ENCODE data around the gene FMN2.

DNA sequence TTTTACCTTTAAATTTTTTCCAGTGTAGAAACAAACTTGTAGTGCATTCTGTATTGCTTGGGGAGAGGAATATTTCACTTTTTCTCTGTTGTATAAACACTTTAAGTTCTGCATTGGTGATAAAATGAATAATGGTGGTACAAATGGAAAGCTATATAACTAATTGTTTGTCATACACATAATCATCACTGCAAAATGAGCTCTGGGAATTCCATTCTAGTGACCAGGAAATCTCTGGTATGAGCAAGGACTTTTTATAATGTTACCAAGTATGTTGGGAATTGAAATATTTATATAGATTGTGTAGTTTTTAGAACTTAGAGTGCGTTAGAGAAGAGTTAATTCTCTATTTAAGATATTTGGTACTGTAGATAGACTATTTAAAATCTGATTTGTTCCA, 5.0 kb upstream of the FMN2 start:
- TF ChIP-seq, protein P1, sequence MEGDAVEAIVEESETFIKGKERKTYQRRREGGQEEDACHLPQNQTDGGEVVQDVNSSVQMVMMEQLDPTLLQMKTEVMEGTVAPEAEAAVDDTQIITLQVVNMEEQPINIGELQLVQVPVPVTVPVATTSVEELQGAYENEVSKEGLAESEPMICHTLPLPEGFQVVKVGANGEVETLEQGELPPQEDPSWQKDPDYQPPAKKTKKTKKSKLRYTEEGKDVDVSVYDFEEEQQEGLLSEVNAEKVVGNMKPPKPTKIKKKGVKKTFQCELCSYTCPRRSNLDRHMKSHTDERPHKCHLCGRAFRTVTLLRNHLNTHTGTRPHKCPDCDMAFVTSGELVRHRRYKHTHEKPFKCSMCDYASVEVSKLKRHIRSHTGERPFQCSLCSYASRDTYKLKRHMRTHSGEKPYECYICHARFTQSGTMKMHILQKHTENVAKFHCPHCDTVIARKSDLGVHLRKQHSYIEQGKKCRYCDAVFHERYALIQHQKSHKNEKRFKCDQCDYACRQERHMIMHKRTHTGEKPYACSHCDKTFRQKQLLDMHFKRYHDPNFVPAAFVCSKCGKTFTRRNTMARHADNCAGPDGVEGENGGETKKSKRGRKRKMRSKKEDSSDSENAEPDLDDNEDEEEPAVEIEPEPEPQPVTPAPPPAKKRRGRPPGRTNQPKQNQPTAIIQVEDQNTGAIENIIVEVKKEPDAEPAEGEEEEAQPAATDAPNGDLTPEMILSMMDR (conservative IDR thresholded peaks at IDR 0.05; ENCODE audit: low read depth, low read length), result no peak
- no peak for TF ChIP-seq EZH2 (IDR thresholded peaks at IDR 0.05; ENCODE audit: low read length, unreplicated experiment)
- no peak for TF ChIP-seq EZH2phosphoT487 (IDR thresholded peaks at IDR 0.05; ENCODE audit: borderline replicate concordance, low read length)

Measured in PC-3 (cell line).